A673 (cell line): Measurements from ENCODE around the gene GLS.

Experiments used
- CTCF ChIP-seq: fragments of 300-800, 200-600 bp; sonication (generic); conservative IDR thresholded peaks from 2 replicates; pipeline ENCODE4 v1.5.1; 2017; ENCODE audit warnings: low read depth, mild to moderate bottlenecking, antibody characterized with exemption, low read length, moderate library complexity, mixed read lengths
- EZH2 ChIP-seq: fragments of 200-600 bp; sonication (generic); IDR thresholded peaks from 2 replicates; pipeline ENCODE4 v1.6.1; 2017; ENCODE audit warnings: borderline replicate concordance, low read depth, mild to moderate bottlenecking, mixed read lengths, antibody characterized with exemption, low read length; ENCODE audit not compliant: poor library complexity, severe bottlenecking

- TF ChIP-seq CTCF (no peak), EZH2 (no peak)
Measured at GRCh38 chr2:190972846-190973245, 92.2 kb downstream of the GLS start.
